SK-N-SH (cell line): ENCODE measurements around the gene RBMS3.

Experiments
- ELF1 ChIP-seq: IDR thresholded peaks from 2 replicates; pipeline ENCODE4 v1.4.0; 2012
- EZH2phosphoT487 ChIP-seq: fragments of 200-600 bp; sonication (generic); IDR thresholded peaks from 2 replicates; pipeline ENCODE4 v1.6.1; 2017; ENCODE audit warnings: low read depth, mixed run types, mild to moderate bottlenecking, antibody characterized with exemption, moderate library complexity, borderline replicate concordance
- FOSL2 ChIP-seq: IDR thresholded peaks from 2 replicates; pipeline ENCODE4 v1.4.0; 2012; ENCODE audit warnings: low read depth, mild to moderate bottlenecking, moderate library complexity, borderline replicate concordance
- GABPA ChIP-seq: IDR thresholded peaks from 2 replicates; pipeline ENCODE4 v1.4.0; 2012; ENCODE audit warnings: low read depth, mild to moderate bottlenecking
- GATA2 ChIP-seq: sonication (generic); formaldehyde crosslinking; IDR thresholded peaks from 2 replicates; pipeline ENCODE4 v1.5.0; 2020; ENCODE audit warnings: mild to moderate bottlenecking, missing genetic modification reagents
- JUND ChIP-seq: IDR thresholded peaks from 2 replicates; pipeline ENCODE4 v1.4.0; 2012
- MXI1 ChIP-seq: IDR thresholded peaks from 2 replicates; pipeline ENCODE4 v1.6.1; 2012; ENCODE audit warnings: mild to moderate bottlenecking, low read depth, low read length, improper control_type of control experiment
- RCOR1 ChIP-seq: fragments of 150-350 bp; IDR thresholded peaks from 2 replicates; pipeline ENCODE4 v1.6.1; 2017; ENCODE audit warnings: antibody characterized with exemption, low read length
- USF2 ChIP-seq: fragments of 150-350 bp; IDR thresholded peaks from 2 replicates; pipeline ENCODE4 v1.6.1; 2017; ENCODE audit warnings: antibody characterized with exemption, low read length, low read depth, borderline replicate concordance
- TF ChIP-seq, protein P1 (sequence below): IDR thresholded peaks from 2 replicates; pipeline ENCODE4; 2012
- TF ChIP-seq, protein P2 (sequence below): fragments of 200-600 bp; sonication (generic); IDR thresholded peaks from 2 replicates; pipeline ENCODE4 v1.6.1; 2017; ENCODE audit warnings: antibody characterized with exemption, mild to moderate bottlenecking, moderate library complexity
- TF ChIP-seq, protein P3 (sequence below): IDR thresholded peaks from 2 replicates; pipeline ENCODE4 v1.6.1; 2012; ENCODE audit warnings: mild to moderate bottlenecking, low read depth, low read length, moderate library complexity
- TF ChIP-seq, protein P4 (sequence below): IDR thresholded peaks from 2 replicates; pipeline ENCODE4 v1.4.0; 2012; ENCODE audit warnings: low read depth, borderline replicate concordance
- TF ChIP-seq, protein P5 (sequence below): IDR thresholded peaks from 2 replicates; pipeline ENCODE4 v1.4.0; 2012; ENCODE audit warnings: low read depth

DNA sequence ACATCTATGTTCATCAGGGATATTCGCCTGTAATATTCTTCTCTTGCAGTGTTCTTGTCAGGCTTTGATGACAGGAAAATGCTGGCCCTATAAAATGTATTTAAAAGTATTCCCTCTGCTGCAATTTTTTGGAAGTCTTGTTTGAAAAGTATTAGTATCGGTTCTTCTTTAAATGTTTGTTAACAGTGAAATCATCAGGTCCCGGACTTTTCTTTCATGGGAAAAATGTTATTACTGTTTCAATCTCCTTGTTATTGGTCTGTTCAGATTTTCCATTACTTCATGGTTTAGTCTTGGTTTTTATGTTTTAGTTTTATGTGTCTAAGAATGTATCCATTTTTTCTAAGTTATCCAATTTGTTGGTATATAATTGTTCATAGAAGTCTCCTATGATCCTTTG is 225.6 kb downstream of the RBMS3 start:
- TF ChIP-seq FOSL2 (no peak), EZH2phosphoT487 (no peak), JUND (no peak), GABPA (no peak), ELF1 (no peak), USF2 (no peak), GATA2 (CRISPR knock-in tag) (no peak), RCOR1 (no peak), MXI1 (no peak)
- TF ChIP-seq, protein P1, sequence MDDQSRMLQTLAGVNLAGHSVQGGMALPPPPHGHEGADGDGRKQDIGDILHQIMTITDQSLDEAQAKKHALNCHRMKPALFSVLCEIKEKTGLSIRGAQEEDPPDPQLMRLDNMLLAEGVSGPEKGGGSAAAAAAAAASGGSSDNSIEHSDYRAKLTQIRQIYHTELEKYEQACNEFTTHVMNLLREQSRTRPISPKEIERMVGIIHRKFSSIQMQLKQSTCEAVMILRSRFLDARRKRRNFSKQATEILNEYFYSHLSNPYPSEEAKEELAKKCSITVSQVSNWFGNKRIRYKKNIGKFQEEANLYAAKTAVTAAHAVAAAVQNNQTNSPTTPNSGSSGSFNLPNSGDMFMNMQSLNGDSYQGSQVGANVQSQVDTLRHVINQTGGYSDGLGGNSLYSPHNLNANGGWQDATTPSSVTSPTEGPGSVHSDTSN: no peak
- TF ChIP-seq, protein P2, sequence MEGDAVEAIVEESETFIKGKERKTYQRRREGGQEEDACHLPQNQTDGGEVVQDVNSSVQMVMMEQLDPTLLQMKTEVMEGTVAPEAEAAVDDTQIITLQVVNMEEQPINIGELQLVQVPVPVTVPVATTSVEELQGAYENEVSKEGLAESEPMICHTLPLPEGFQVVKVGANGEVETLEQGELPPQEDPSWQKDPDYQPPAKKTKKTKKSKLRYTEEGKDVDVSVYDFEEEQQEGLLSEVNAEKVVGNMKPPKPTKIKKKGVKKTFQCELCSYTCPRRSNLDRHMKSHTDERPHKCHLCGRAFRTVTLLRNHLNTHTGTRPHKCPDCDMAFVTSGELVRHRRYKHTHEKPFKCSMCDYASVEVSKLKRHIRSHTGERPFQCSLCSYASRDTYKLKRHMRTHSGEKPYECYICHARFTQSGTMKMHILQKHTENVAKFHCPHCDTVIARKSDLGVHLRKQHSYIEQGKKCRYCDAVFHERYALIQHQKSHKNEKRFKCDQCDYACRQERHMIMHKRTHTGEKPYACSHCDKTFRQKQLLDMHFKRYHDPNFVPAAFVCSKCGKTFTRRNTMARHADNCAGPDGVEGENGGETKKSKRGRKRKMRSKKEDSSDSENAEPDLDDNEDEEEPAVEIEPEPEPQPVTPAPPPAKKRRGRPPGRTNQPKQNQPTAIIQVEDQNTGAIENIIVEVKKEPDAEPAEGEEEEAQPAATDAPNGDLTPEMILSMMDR: no peak
- TF ChIP-seq, protein P3, sequence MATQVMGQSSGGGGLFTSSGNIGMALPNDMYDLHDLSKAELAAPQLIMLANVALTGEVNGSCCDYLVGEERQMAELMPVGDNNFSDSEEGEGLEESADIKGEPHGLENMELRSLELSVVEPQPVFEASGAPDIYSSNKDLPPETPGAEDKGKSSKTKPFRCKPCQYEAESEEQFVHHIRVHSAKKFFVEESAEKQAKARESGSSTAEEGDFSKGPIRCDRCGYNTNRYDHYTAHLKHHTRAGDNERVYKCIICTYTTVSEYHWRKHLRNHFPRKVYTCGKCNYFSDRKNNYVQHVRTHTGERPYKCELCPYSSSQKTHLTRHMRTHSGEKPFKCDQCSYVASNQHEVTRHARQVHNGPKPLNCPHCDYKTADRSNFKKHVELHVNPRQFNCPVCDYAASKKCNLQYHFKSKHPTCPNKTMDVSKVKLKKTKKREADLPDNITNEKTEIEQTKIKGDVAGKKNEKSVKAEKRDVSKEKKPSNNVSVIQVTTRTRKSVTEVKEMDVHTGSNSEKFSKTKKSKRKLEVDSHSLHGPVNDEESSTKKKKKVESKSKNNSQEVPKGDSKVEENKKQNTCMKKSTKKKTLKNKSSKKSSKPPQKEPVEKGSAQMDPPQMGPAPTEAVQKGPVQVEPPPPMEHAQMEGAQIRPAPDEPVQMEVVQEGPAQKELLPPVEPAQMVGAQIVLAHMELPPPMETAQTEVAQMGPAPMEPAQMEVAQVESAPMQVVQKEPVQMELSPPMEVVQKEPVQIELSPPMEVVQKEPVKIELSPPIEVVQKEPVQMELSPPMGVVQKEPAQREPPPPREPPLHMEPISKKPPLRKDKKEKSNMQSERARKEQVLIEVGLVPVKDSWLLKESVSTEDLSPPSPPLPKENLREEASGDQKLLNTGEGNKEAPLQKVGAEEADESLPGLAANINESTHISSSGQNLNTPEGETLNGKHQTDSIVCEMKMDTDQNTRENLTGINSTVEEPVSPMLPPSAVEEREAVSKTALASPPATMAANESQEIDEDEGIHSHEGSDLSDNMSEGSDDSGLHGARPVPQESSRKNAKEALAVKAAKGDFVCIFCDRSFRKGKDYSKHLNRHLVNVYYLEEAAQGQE: no peak
- TF ChIP-seq, protein P4, sequence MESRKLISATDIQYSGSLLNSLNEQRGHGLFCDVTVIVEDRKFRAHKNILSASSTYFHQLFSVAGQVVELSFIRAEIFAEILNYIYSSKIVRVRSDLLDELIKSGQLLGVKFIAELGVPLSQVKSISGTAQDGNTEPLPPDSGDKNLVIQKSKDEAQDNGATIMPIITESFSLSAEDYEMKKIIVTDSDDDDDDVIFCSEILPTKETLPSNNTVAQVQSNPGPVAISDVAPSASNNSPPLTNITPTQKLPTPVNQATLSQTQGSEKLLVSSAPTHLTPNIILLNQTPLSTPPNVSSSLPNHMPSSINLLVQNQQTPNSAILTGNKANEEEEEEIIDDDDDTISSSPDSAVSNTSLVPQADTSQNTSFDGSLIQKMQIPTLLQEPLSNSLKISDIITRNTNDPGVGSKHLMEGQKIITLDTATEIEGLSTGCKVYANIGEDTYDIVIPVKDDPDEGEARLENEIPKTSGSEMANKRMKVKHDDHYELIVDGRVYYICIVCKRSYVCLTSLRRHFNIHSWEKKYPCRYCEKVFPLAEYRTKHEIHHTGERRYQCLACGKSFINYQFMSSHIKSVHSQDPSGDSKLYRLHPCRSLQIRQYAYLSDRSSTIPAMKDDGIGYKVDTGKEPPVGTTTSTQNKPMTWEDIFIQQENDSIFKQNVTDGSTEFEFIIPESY: no peak
- TF ChIP-seq, protein P5, sequence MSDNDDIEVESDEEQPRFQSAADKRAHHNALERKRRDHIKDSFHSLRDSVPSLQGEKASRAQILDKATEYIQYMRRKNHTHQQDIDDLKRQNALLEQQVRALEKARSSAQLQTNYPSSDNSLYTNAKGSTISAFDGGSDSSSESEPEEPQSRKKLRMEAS: no peak
